DMS53 treated with DMSO at 0.1 percent for 48 hours (cell line): ENCODE data around the gene GGNBP2.
"Not testable (repeated sequence)": the region's sequence is repeated elsewhere in the genome, so short reads cannot be mapped to it uniquely, and the experiment has no call there.

Experiments used
- DNase-seq: peaks from one replicate; lab custom pipeline; 2025; ENCODE audit not compliant: unreplicated experiment; lab: John Stamatoyannopoulos, UW

Gene GGNBP2

GRCh38 chr17:36600465-36600864, 55.7 kb downstream of the GGNBP2 start:
- no peak for DNase-seq

GRCh38 chr17:36600936-36601302, 56.2 kb downstream of the GGNBP2 start:
- DNase-seq = no peak

GRCh38 chr17:36601303-36602029, 56.7 kb downstream of the GGNBP2 start, which contains the start of gene MRM1:
Gene MRM1 (plus strand): TSS chr17:36601583. CDS start chr17:36601811, 228 bp downstream.
- peak; percentile 60 for DNase-seq

- DNase-seq = no peak
These were observed 57.5 kb downstream of the GGNBP2 start for GRCh38 chr17:36602030-36602748.

GRCh38 chr17:36602924-36603384, 58.2 kb downstream of the GGNBP2 start:
- DNase-seq = peak; percentile 48

GRCh38 chr17:36605028-36605427, 60.3 kb downstream of the GGNBP2 start:
- DNase-seq = not testable (repeated sequence)

- no peak for DNase-seq
These were observed 63.6 kb downstream of the GGNBP2 start for GRCh38 chr17:36608280-36608679.

GRCh38 chr17:36608794-36609497, 64.2 kb downstream of the GGNBP2 start:
- no peak for DNase-seq

GRCh38 chr17:36609498-36609862, 64.8 kb downstream of the GGNBP2 start:
- no peak for DNase-seq

GRCh38 chr17:36610474-36610873, 65.8 kb downstream of the GGNBP2 start:
- DNase-seq = no peak

GRCh38 chr17:36611345-36612072, 66.8 kb downstream of the GGNBP2 start:
- no peak for DNase-seq

GRCh38 chr17:36612323-36612722, 67.6 kb downstream of the GGNBP2 start:
- DNase-seq = no peak

- DNase-seq = no peak
These were observed 68.4 kb downstream of the GGNBP2 start for GRCh38 chr17:36613155-36613554.

GRCh38 chr17:36614081-36614480, 69.4 kb downstream of the GGNBP2 start:
- no peak for DNase-seq

GRCh38 chr17:36614933-36615332, 70.2 kb downstream of the GGNBP2 start:
- no peak for DNase-seq

- no peak for DNase-seq
These were observed 71.6 kb downstream of the GGNBP2 start for GRCh38 chr17:36616061-36617029.

GRCh38 chr17:36617773-36618172, 73.1 kb downstream of the GGNBP2 start:
- no peak for DNase-seq

GRCh38 chr17:36623281-36623680, 78.6 kb downstream of the GGNBP2 start:
- no peak for DNase-seq

GRCh38 chr17:36625188-36625587, 80.5 kb downstream of the GGNBP2 start:
- DNase-seq = no peak

- no peak for DNase-seq
These were observed 82.4 kb downstream of the GGNBP2 start for GRCh38 chr17:36627101-36627500.
